ENCODE data around the gene BMAL2.

BMAL2 gene

GRCh38 chr12:27336282-27336653 is 3.6 kb downstream of the BMAL2 start:
- Histone ChIP-seq H3K4me3 (ENCODE audit: low read length) (no peak overlapping the region), H3K27ac (ENCODE audit: low read length) (no peak overlapping the region), H3K27me3 (ENCODE audit: control insufficient read depth, insufficient read depth, low read length) (peaks cover 7% of the 10 kb centered on the region; the same call in 1 of the 2 replicates), H3K9me3 (ENCODE audit: control insufficient read depth, insufficient read depth, low read length) (no peaks in the 10 kb centered on the region), H3K36me3 (ENCODE audit: control insufficient read depth, insufficient read depth, low read length) (no peaks in the 10 kb centered on the region), H3K4me1 (ENCODE audit: control insufficient read depth, insufficient read depth, low read length) (0 out of 2 replicates have a peak, but pooled peaks cover 2% of the 10 kb centered on the region)
- WGBS (ENCODE audit: insufficient coverage, insufficient read length): no CpG with 5 or more reads among the region's 2 CpGs
- DNase-seq (ENCODE audit: low read depth, low spot score): no peak

- H3K4me3 ChIP-seq (ENCODE audit: low read length): no peak overlapping the region
- WGBS (ENCODE audit: insufficient coverage, insufficient read length): no CpG with 5 or more reads among the region's 1 CpG
- no peak overlapping the region for H3K27ac ChIP-seq (ENCODE audit: low read length)
- H3K9me3 ChIP-seq (ENCODE audit: control insufficient read depth, insufficient read depth, low read length): no peaks in the 10 kb centered on the region
- DNase-seq (ENCODE audit: low read depth, low spot score): no peak
- H3K27me3 ChIP-seq (ENCODE audit: control insufficient read depth, insufficient read depth, low read length): no peaks in the 10 kb centered on the region
- H3K36me3 ChIP-seq (ENCODE audit: control insufficient read depth, insufficient read depth, low read length): no peaks in the 10 kb centered on the region
- H3K4me1 ChIP-seq (ENCODE audit: control insufficient read depth, insufficient read depth, low read length): 0 out of 2 replicates have a peak, but pooled peaks cover 2% of the 10 kb centered on the region
These were observed 4.7 kb downstream of the BMAL2 start for GRCh38 chr12:27337376-27337775.

DNA sequence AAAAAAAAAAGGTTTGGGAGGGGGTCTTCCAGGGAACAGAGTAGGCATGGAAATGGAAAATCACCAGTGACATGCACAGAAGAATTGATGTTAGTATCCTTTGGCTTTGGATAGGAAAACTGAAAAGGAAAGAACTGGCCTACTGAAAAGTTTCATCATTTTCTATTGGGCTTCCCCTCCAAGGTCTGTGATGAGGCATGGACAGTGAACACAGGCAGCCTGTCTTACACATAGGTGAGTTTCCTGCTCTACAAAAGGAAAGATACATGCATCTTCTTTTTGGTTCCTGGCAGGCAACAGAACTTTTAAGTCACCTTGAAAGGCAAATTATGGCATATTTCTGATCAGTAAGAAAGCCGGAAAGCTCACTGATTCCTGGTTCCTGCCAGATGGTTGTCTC is 5.8 kb downstream of the BMAL2 start:
- WGBS (ENCODE audit: insufficient coverage, insufficient read length): no CpG with 5 or more reads among the region's 1 CpG
- Histone ChIP-seq H3K27me3 (ENCODE audit: control insufficient read depth, insufficient read depth, low read length) (no peaks in the 10 kb centered on the region), H3K27ac (ENCODE audit: low read length) (no peak overlapping the region), H3K4me1 (ENCODE audit: control insufficient read depth, insufficient read depth, low read length) (0 out of 2 replicates have a peak, but pooled peaks cover 2% of the 10 kb centered on the region), H3K4me3 (ENCODE audit: low read length) (no peak overlapping the region), H3K36me3 (ENCODE audit: control insufficient read depth, insufficient read depth, low read length) (no peaks in the 10 kb centered on the region), H3K9me3 (ENCODE audit: control insufficient read depth, insufficient read depth, low read length) (no peaks in the 10 kb centered on the region)
- DNase-seq (ENCODE audit: low read depth, low spot score): no peak

- no peak for DNase-seq (ENCODE audit: low read depth, low spot score)
These were observed 8.3 kb downstream of the BMAL2 start for GRCh38 chr12:27340971-27341370.

GRCh38 chr12:27342536-27342935 is 9.9 kb downstream of the BMAL2 start:
- DNase-seq (ENCODE audit: low read depth, low spot score): no peak
- WGBS (ENCODE audit: insufficient coverage, insufficient read length): no CpG with 5 or more reads among the region's 2 CpGs
- Histone ChIP-seq H3K36me3 (ENCODE audit: control insufficient read depth, insufficient read depth, low read length) (no peaks in the 10 kb centered on the region), H3K27me3 (ENCODE audit: control insufficient read depth, insufficient read depth, low read length) (no peaks in the 10 kb centered on the region), H3K27ac (ENCODE audit: low read length) (no peak overlapping the region), H3K4me3 (ENCODE audit: low read length) (no peak overlapping the region), H3K4me1 (ENCODE audit: control insufficient read depth, insufficient read depth, low read length) (no peaks in the 10 kb centered on the region), H3K9me3 (ENCODE audit: control insufficient read depth, insufficient read depth, low read length) (no peaks in the 10 kb centered on the region)

More at GRCh38 chr12:27340971-27341370, 8.3 kb downstream of the BMAL2 start:
- no CpG with 5 or more reads among the region's 3 CpGs for WGBS (ENCODE audit: insufficient coverage, insufficient read length)
- no peak overlapping the region for H3K4me3 ChIP-seq (ENCODE audit: low read length)
- H3K4me1 ChIP-seq (ENCODE audit: control insufficient read depth, insufficient read depth, low read length): 0 out of 2 replicates have a peak, but pooled peaks cover 2% of the 10 kb centered on the region
- no peak overlapping the region for H3K27ac ChIP-seq (ENCODE audit: low read length)
- H3K36me3 ChIP-seq (ENCODE audit: control insufficient read depth, insufficient read depth, low read length): no peaks in the 10 kb centered on the region
- no peaks in the 10 kb centered on the region for H3K9me3 ChIP-seq (ENCODE audit: control insufficient read depth, insufficient read depth, low read length)
- H3K27me3 ChIP-seq (ENCODE audit: control insufficient read depth, insufficient read depth, low read length): no peaks in the 10 kb centered on the region

GRCh38 chr12:27343255-27344000 is 10.8 kb downstream of the BMAL2 start:
- Histone ChIP-seq H3K36me3 (ENCODE audit: control insufficient read depth, insufficient read depth, low read length) (no peaks in the 10 kb centered on the region), H3K4me1 (ENCODE audit: control insufficient read depth, insufficient read depth, low read length) (0 out of 2 replicates have a peak, but pooled peaks cover 1% of the 10 kb centered on the region), H3K27me3 (ENCODE audit: control insufficient read depth, insufficient read depth, low read length) (no peaks in the 10 kb centered on the region), H3K4me3 (ENCODE audit: low read length) (no peak overlapping the region), H3K9me3 (ENCODE audit: control insufficient read depth, insufficient read depth, low read length) (no peaks in the 10 kb centered on the region), H3K27ac (ENCODE audit: low read length) (no peak overlapping the region)
- WGBS (ENCODE audit: insufficient coverage, insufficient read length): no CpG with 5 or more reads among the region's 5 CpGs
- no peak for DNase-seq (ENCODE audit: low read depth, low spot score)

DNA sequence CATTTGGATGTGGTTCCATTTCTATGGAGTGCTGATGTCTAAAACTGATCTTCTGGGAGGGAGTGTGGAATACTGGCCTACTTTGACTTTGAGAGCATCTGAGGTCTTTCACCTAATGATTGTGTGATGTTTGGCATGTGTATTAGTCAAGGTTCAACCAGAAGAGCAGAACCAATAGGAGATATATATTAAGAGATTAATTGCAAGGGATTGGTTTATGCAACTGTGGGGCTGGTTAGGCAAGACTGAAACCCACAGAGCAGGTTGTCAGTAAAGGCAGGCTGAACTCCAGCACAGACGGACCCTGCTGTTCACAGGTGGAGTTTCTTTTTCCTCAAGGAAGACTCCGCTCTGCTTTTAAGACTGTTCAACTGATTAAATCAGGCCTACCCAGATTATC is 11.6 kb downstream of the BMAL2 start:
- WGBS (ENCODE audit: insufficient coverage, insufficient read length): no CpG with 5 or more reads among the region's 2 CpGs
- no peak overlapping the region for H3K27ac ChIP-seq (ENCODE audit: low read length)

GRCh38 chr12:27344760-27345159 is 12.1 kb downstream of the BMAL2 start:
- H3K4me3 ChIP-seq (ENCODE audit: low read length): no peak overlapping the region
- no CpG with 5 or more reads among the region's 3 CpGs for WGBS (ENCODE audit: insufficient coverage, insufficient read length)
- 0 out of 2 replicates have a peak, but pooled peaks cover 1% of the 10 kb centered on the region for H3K4me1 ChIP-seq (ENCODE audit: control insufficient read depth, insufficient read depth, low read length)
- DNase-seq (ENCODE audit: low read depth, low spot score): no peak
- no peaks in the 10 kb centered on the region for H3K9me3 ChIP-seq (ENCODE audit: control insufficient read depth, insufficient read depth, low read length)
- H3K27me3 ChIP-seq (ENCODE audit: control insufficient read depth, insufficient read depth, low read length): no peaks in the 10 kb centered on the region
- H3K36me3 ChIP-seq (ENCODE audit: control insufficient read depth, insufficient read depth, low read length): no peaks in the 10 kb centered on the region
- no peak overlapping the region for H3K27ac ChIP-seq (ENCODE audit: low read length)

More for the DNA sequence above, 11.6 kb downstream of the BMAL2 start:
- 0 out of 2 replicates have a peak, but pooled peaks cover 1% of the 10 kb centered on the region for H3K4me1 ChIP-seq (ENCODE audit: control insufficient read depth, insufficient read depth, low read length)
- no peaks in the 10 kb centered on the region for H3K27me3 ChIP-seq (ENCODE audit: control insufficient read depth, insufficient read depth, low read length)
- no peaks in the 10 kb centered on the region for H3K9me3 ChIP-seq (ENCODE audit: control insufficient read depth, insufficient read depth, low read length)
- H3K36me3 ChIP-seq (ENCODE audit: control insufficient read depth, insufficient read depth, low read length): no peaks in the 10 kb centered on the region
- DNase-seq (ENCODE audit: low read depth, low spot score): no peak
- no peak overlapping the region for H3K4me3 ChIP-seq (ENCODE audit: low read length)

GRCh38 chr12:27345376-27345775 is 12.7 kb downstream of the BMAL2 start:
- no peaks in the 10 kb centered on the region for H3K9me3 ChIP-seq (ENCODE audit: control insufficient read depth, insufficient read depth, low read length)
- no peak overlapping the region for H3K4me3 ChIP-seq (ENCODE audit: low read length)
- H3K36me3 ChIP-seq (ENCODE audit: control insufficient read depth, insufficient read depth, low read length): no peaks in the 10 kb centered on the region
- no CpG with 5 or more reads among the region's 4 CpGs for WGBS (ENCODE audit: insufficient coverage, insufficient read length)
- no peak overlapping the region for H3K27ac ChIP-seq (ENCODE audit: low read length)
- H3K4me1 ChIP-seq (ENCODE audit: control insufficient read depth, insufficient read depth, low read length): 0 out of 2 replicates have a peak, but pooled peaks cover 1% of the 10 kb centered on the region
- no peak for DNase-seq (ENCODE audit: low read depth, low spot score)
- no peaks in the 10 kb centered on the region for H3K27me3 ChIP-seq (ENCODE audit: control insufficient read depth, insufficient read depth, low read length)

GRCh38 chr12:27347779-27348178 is 15.1 kb downstream of the BMAL2 start:
- WGBS (ENCODE audit: insufficient coverage, insufficient read length): no CpG with 5 or more reads among the region's 2 CpGs
- no peak overlapping the region for H3K27ac ChIP-seq (ENCODE audit: low read length)
- H3K4me3 ChIP-seq (ENCODE audit: low read length): no peak overlapping the region
- H3K27me3 ChIP-seq (ENCODE audit: control insufficient read depth, insufficient read depth, low read length): no peaks in the 10 kb centered on the region
- H3K36me3 ChIP-seq (ENCODE audit: control insufficient read depth, insufficient read depth, low read length): no peaks in the 10 kb centered on the region
- H3K4me1 ChIP-seq (ENCODE audit: control insufficient read depth, insufficient read depth, low read length): 0 out of 2 replicates have a peak, but pooled peaks cover 1% of the 10 kb centered on the region
- no peaks in the 10 kb centered on the region for H3K9me3 ChIP-seq (ENCODE audit: control insufficient read depth, insufficient read depth, low read length)
- no peak for DNase-seq (ENCODE audit: low read depth, low spot score)

DNA sequence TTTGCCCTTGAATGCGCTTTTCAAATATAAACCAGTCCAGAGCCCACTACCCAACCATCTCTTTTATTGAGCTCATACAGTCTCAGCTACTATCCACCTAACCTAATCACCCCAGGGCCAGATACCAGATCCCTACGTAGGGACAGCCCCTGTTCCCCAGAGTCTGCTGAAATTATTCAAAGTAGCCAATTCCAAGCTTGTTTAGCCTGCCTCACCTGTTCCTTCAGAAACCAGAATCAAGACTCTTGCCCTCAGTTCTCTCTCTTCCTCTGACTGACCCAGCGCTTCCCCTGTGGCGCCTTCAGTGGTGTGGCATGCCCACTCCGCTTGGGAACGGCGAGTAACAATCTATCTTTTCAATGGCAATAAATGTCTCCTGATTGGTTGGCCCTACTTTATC is 18.8 kb downstream of the BMAL2 start:
- H3K4me1 ChIP-seq (ENCODE audit: control insufficient read depth, insufficient read depth, low read length): 0 out of 2 replicates have a peak, but pooled peaks cover 1% of the 10 kb centered on the region
- H3K27ac ChIP-seq (ENCODE audit: low read length): no peak overlapping the region
- DNase-seq (ENCODE audit: low read depth, low spot score): no peak
- whole genome bisulfite sequencing (ENCODE audit: insufficient coverage, insufficient read length): no CpG with 5 or more reads among the region's 7 CpGs
- H3K9me3 ChIP-seq (ENCODE audit: control insufficient read depth, insufficient read depth, low read length): no peaks in the 10 kb centered on the region
- no peak overlapping the region for H3K4me3 ChIP-seq (ENCODE audit: low read length)
- no peaks in the 10 kb centered on the region for H3K27me3 ChIP-seq (ENCODE audit: control insufficient read depth, insufficient read depth, low read length)
- no peaks in the 10 kb centered on the region for H3K36me3 ChIP-seq (ENCODE audit: control insufficient read depth, insufficient read depth, low read length)

Data from iPS DF 6.9 (cell line).